Liver (tissue), 9 donors: ENCODE measurements around the gene ABLIM1. TPM values are rescaled to one million over a fixed set of nuclear protein-coding genes. Genes with fewer than 3 reads are reported as not detected.

Experiments used
- DNase-seq: peaks from one replicate; pipeline ENCODE4 v3.0.0-alpha.2; 2017; ENCODE audit warnings: low spot score
- H3K27ac ChIP-seq, 2 donors: one replicate each; pipeline ENCODE4 v1.7.0; 2013; ENCODE audit warnings: inconsistent platforms in 2 of 2, low read length in 2 of 2, control low read depth in 1 of 2, low read depth in 1 of 2, mild to moderate bottlenecking in 1 of 2
- H3K27me3 ChIP-seq, 4 donors: one replicate each; pipeline versions ENCODE4 v1.6.1 to v1.7.0; 2013; ENCODE audit warnings: low read length in 3 of 4, inconsistent platforms in 1 of 4, mild to moderate bottlenecking in 1 of 4, moderate library complexity in 1 of 4; ENCODE audit not compliant: control insufficient read depth in 4 of 4, insufficient read depth in 4 of 4
- H3K36me3 ChIP-seq, 4 donors: one replicate each; pipeline versions ENCODE4 v1.6.1 to v1.7.0; 2013; ENCODE audit warnings: low read length in 3 of 4, mild to moderate bottlenecking in 3 of 4, low read depth in 1 of 4, moderate library complexity in 1 of 4; ENCODE audit not compliant: control insufficient read depth in 4 of 4, insufficient read depth in 3 of 4
- H3K4me1 ChIP-seq, 4 donors: one replicate each; pipeline versions ENCODE4 v1.6.1 to v1.7.0; 2013; ENCODE audit warnings: low read length in 3 of 4, mild to moderate bottlenecking in 3 of 4, moderate library complexity in 1 of 4; ENCODE audit not compliant: control insufficient read depth in 4 of 4, insufficient read depth in 4 of 4
- H3K4me3 ChIP-seq, 3 donors: one replicate each; pipeline versions ENCODE4 v1.6.1 to v1.7.0; 2013; ENCODE audit warnings: low read length in 3 of 3, control low read depth in 1 of 3, low read depth in 1 of 3, mild to moderate bottlenecking in 1 of 3
- H3K9ac ChIP-seq, 2 donors: one replicate each; pipeline ENCODE4 v1.7.0; 2013; ENCODE audit warnings: low read length in 2 of 2, mild to moderate bottlenecking in 2 of 2, moderate library complexity in 2 of 2, control low read depth in 1 of 2, low read depth in 1 of 2
- H3K9me3 ChIP-seq, 4 donors: one replicate each; pipeline versions ENCODE4 v1.6.1 to v1.7.0; 2013; ENCODE audit warnings: low read length in 3 of 4; ENCODE audit not compliant: control insufficient read depth in 4 of 4
- ATF3 ChIP-seq: IDR thresholded peaks from 2 replicates; pipeline ENCODE4 v1.6.1; 2016; ENCODE audit warnings: antibody characterized with exemption
- CTCF ChIP-seq: fragments of 150-350 bp; IDR thresholded peaks from 2 replicates; pipeline ENCODE4 v1.5.1; 2017; ENCODE audit warnings: improper control_type of control experiment, low read depth, low read length; ENCODE audit not compliant: missing input control
- FOXA1 ChIP-seq: IDR thresholded peaks from 2 replicates; pipeline ENCODE4 v1.6.1; 2016; ENCODE audit warnings: antibody characterized with exemption
- GABPA ChIP-seq, 2 donors: IDR thresholded peaks in 1 of 2; conservative IDR thresholded peaks in 1 of 2; 2 replicates each; pipeline ENCODE4 v1.6.1; 2016; ENCODE audit warnings: antibody characterized with exemption in 2 of 2, mild to moderate bottlenecking in 1 of 2, moderate library complexity in 1 of 2
- HNF4A ChIP-seq, 2 donors: conservative IDR thresholded peaks; 2 replicates each; pipeline ENCODE4 v1.6.1; 2016; ENCODE audit warnings: antibody characterized with exemption in 2 of 2, mild to moderate bottlenecking in 2 of 2
- HNF4G ChIP-seq: IDR thresholded peaks from 2 replicates; pipeline ENCODE4 v1.6.1; 2016; ENCODE audit warnings: antibody characterized with exemption
- NR2F2 ChIP-seq: IDR thresholded peaks from 2 replicates; pipeline ENCODE4 v1.6.1; 2016; ENCODE audit warnings: antibody characterized with exemption
- RAD21 ChIP-seq, 2 donors: IDR thresholded peaks; 2 replicates each; pipeline ENCODE4 v1.6.1; 2016; ENCODE audit warnings: antibody characterized with exemption in 2 of 2, mild to moderate bottlenecking in 2 of 2
- REST ChIP-seq: IDR thresholded peaks from 2 replicates; pipeline ENCODE4 v1.6.1; 2016; ENCODE audit warnings: antibody characterized with exemption, mild to moderate bottlenecking
- RXRA ChIP-seq, 2 donors: IDR thresholded peaks; 2 replicates each; pipeline ENCODE4 v1.6.1; 2017 to 2018; ENCODE audit warnings: antibody characterized with exemption in 2 of 2, mild to moderate bottlenecking in 1 of 2
- SP1 ChIP-seq: IDR thresholded peaks from 2 replicates; pipeline ENCODE4 v1.6.1; 2018; ENCODE audit warnings: antibody characterized with exemption, mild to moderate bottlenecking
- ZBTB33 ChIP-seq: IDR thresholded peaks from 2 replicates; pipeline ENCODE4 v1.6.1; 2016; ENCODE audit warnings: antibody characterized with exemption
- WGBS: extraction: QIAGEN DNeasy Blood & Tissue Kit; methylation state at CpG from one replicate; pipeline ENCODE4 v1.1.7; 2013; 5-methylcytosine and 5-hydroxymethylcytosine counted together
- polyA plus RNA-seq, 2 donors: library from polyadenylated mRNA; stranded (reverse) in 1 of 2; unstranded in 1 of 2; fragments of 200-250 nt in 1 of 2; fragments of >200 nt in 1 of 2; fragmentation: Nextera tagmentation in 1 of 2; extraction: Ambion mirVana in 1 of 2; gene quantifications; one replicate each; pipeline versions ENCODE4 v1.2.1 to v1.2.3, GENCODE V29; 2013 to 2015
- total RNA-seq, 2 donors: library from RNA; depleted of rRNA; stranded (reverse); fragments of >200 nt; gene quantifications; one replicate each; pipeline ENCODE4 v1.2.3, GENCODE V29; 2014
- donor health status: healthy.
- donor health status: healthy.
- donor health status: healthy.
- donor health status: healthy.
- donor health status: healthy.

ABLIM1 gene
- total and polyA plus RNA-seq, 4 donors = 10.9 to 31.3 (median 13.1) TPM

- TF ChIP-seq REST (no peak), NR2F2 (no peak), RXRA (IDR thresholded peaks at IDR 0.05) (peak; percentile 17 to 87)
Measured at GRCh38 chr10:114470956-114471905, 186.8 kb downstream of the ABLIM1 start (continued).

GRCh38 chr10:114470361-114470760, 187.7 kb downstream of the ABLIM1 start:
- no peak for DNase-seq
- Histone ChIP-seq H3K36me3 (peaks cover 3 to 13% (median 6%) of the 10 kb centered on the region in 4 donors), H3K27me3 (no peaks in the 10 kb centered on the region), H3K9ac (no peak overlapping the region), H3K27ac (no peak overlapping the region), H3K9me3 (no peaks in the 10 kb centered on the region), H3K4me3 (no peak overlapping the region), H3K4me1 (peaks cover 0 to 29% (median 24%) of the 10 kb centered on the region in 4 donors)
- no peak for TF ChIP-seq RAD21 (IDR thresholded peaks at IDR 0.05)
- TF ChIP-seq ZBTB33 = no peak
- no peak for TF ChIP-seq CTCF
- no peak for TF ChIP-seq HNF4G
- TF ChIP-seq HNF4A (conservative IDR thresholded peaks at IDR 0.05) = no peak
- TF ChIP-seq RXRA (IDR thresholded peaks at IDR 0.05) = no peak
- TF ChIP-seq ATF3 = no peak
- TF ChIP-seq GABPA (IDR thresholded peaks at IDR 0.05 in 1 of 2, conservative IDR thresholded peaks at IDR 0.05 in 1 of 2) = no peak
- WGBS = 100% methylated on average over 1 of the region's 1 CpG

GRCh38 chr10:114458955-114459354, 199.1 kb downstream of the ABLIM1 start:
- no peaks in the 10 kb centered on the region for H3K27me3 ChIP-seq
- H3K9me3 ChIP-seq = no peaks in the 10 kb centered on the region
- H3K9ac ChIP-seq = no peak overlapping the region
- H3K4me1 ChIP-seq = no peaks in the 10 kb centered on the region
- H3K4me3 ChIP-seq = no peak overlapping the region
- TF ChIP-seq SP1 = no peak
- no peak for TF ChIP-seq FOXA1
- TF ChIP-seq RAD21 (IDR thresholded peaks at IDR 0.05) = peak; percentile 47 to 71
- TF ChIP-seq REST = no peak
- TF ChIP-seq GABPA (IDR thresholded peaks at IDR 0.05 in 1 of 2, conservative IDR thresholded peaks at IDR 0.05 in 1 of 2) = no peak
- no peak for TF ChIP-seq ATF3
- TF ChIP-seq CTCF = peak; percentile 27
- WGBS = 92% methylated on average over 3 of the region's 3 CpGs
- no peak overlapping the region for H3K27ac ChIP-seq
- DNase-seq = no peak
- H3K36me3 ChIP-seq = peaks cover 3 to 28% (median 14%) of the 10 kb centered on the region in 4 donors
